Left forelimb (tissue), 1 donor: ENCODE data around the gene CALHM4.
"Not testable (repeated sequence)": the region's sequence is repeated elsewhere in the genome, so short reads cannot be mapped to it uniquely, and the experiment has no call there.

Source experiments
- DNase-seq: peaks from one replicate; pipeline ENCODE4 v3.0.0-alpha.2; 2018; ENCODE audit warnings: low spot score

Gene CALHM4

GRCh38 chr6:116577486-116577885 lies 23.9 kb downstream of the CALHM4 start:
- no peak for DNase-seq

- no peak for DNase-seq
These were observed 24.8 kb downstream of the CALHM4 start for GRCh38 chr6:116578335-116578734.

GRCh38 chr6:116579143-116579542 lies 25.6 kb downstream of the CALHM4 start:
- no peak for DNase-seq

GRCh38 chr6:116580198-116580597 lies 26.6 kb downstream of the CALHM4 start:
- no peak for DNase-seq

GRCh38 chr6:116586276-116586675 lies 32.7 kb downstream of the CALHM4 start:
- no peak for DNase-seq

- no peak for DNase-seq
These were observed 33.2 kb downstream of the CALHM4 start for GRCh38 chr6:116586738-116587137.

- no peak for DNase-seq
These were observed 41.7 kb downstream of the CALHM4 start for GRCh38 chr6:116595247-116595646.

GRCh38 chr6:116596815-116597214 lies 43.3 kb downstream of the CALHM4 start:
- DNase-seq: no peak

- not testable (repeated sequence) for DNase-seq
These were observed 50.4 kb downstream of the CALHM4 start for GRCh38 chr6:116603916-116604315.

GRCh38 chr6:116604868-116605267 lies 51.3 kb downstream of the CALHM4 start:
- not testable (repeated sequence) for DNase-seq

GRCh38 chr6:116605935-116606334 lies 52.4 kb downstream of the CALHM4 start:
- no peak for DNase-seq
